GM12878 (cell line): ENCODE data around the gene TMEM236. TPM values are rescaled to one million over a fixed set of nuclear protein-coding genes. Genes with fewer than 3 reads are reported as not detected.

Source experiments
- ATAC-seq: fragments of 200-7000 bp; cut with Tn5 transposase; 3 replicates; pipeline ENCODE4 v1.9.1; 2020; ENCODE audit warnings: mild to moderate bottlenecking, moderate library complexity
- BruUV-seq: library from RNA; stranded (reverse); fragments of 400-500 nt; replicated peaks from 2 replicates; lab custom pipeline; 2021; lab: Mats Ljungman, UMichigan
- CTCF ChIA-PET: fragments of 300-600 bp; sonication (Branson Sonifier 250); formaldehyde crosslinking; extraction: SDS; loops from one replicate; lab custom pipeline; 2021; ENCODE audit warnings: inconsistent platforms; lab: Yijun Ruan, JAX
- POLR2A ChIA-PET: fragments of 350-600 bp; formaldehyde crosslinking; extraction: SDS; loops from one replicate; lab custom pipeline; 2021; ENCODE audit warnings: inconsistent platforms; lab: Charles Lee
- RAD21 ChIA-PET: fragments of 300-600 bp; sonication (Branson Sonifier 250); formaldehyde crosslinking; loops from one replicate; lab custom pipeline; 2023; ENCODE audit warnings: antibody characterized with exemption; ENCODE audit not compliant: unreplicated experiment; lab: Charles Lee
- SMC1A ChIA-PET: fragments of 300-600 bp; sonication (Branson Sonifier 250); formaldehyde crosslinking; loops from one replicate; lab custom pipeline; 2023; ENCODE audit not compliant: unreplicated experiment, uncharacterized antibody; lab: Charles Lee
- DNase-seq: peaks from one replicate; pipeline ENCODE4 v3.0.0-alpha.2; 2011; ENCODE audit warnings: low read depth, low spot score
- FAIRE-seq: peaks from 3 replicates; lab custom pipeline; 2011; peaks lifted over from hg19 to GRCh38; lab: Jason Lieb, UNC
- H2AFZ ChIP-seq: 2 replicates; pipeline ENCODE4 v1.6.0; 2011; ENCODE audit warnings: low read depth, low read length, control low read depth; ENCODE audit not compliant: control insufficient read depth
- H3K27ac ChIP-seq: 2 replicates; pipeline ENCODE4 v1.5.1; 2011; ENCODE audit warnings: control low read depth; ENCODE audit not compliant: control insufficient read depth, insufficient read depth
- H3K27me3 ChIP-seq, 2 experiments: replicated peaks in 1 of 2; 2 replicates each; pipeline versions ENCODE4 v1.6.0 to v1.6.1; 2011; ENCODE audit warnings: low read length in 1 of 2; ENCODE audit not compliant: control insufficient read depth in 2 of 2, insufficient read depth in 2 of 2
- H3K36me3 ChIP-seq, 2 experiments: 2 replicates each; pipeline ENCODE4 v1.5.1; 2011; ENCODE audit warnings: low read length in 1 of 2; ENCODE audit not compliant: control insufficient read depth in 2 of 2, insufficient read depth in 2 of 2
- H3K4me1 ChIP-seq: 2 replicates; pipeline ENCODE4 v1.6.1; 2011; ENCODE audit warnings: mild to moderate bottlenecking, low read length, moderate library complexity, mixed read lengths; ENCODE audit not compliant: control insufficient read depth, insufficient read depth
- H3K4me2 ChIP-seq: 2 replicates; pipeline ENCODE4 v1.6.0; 2011; ENCODE audit warnings: control low read depth; ENCODE audit not compliant: control insufficient read depth, insufficient read depth
- H3K4me3 ChIP-seq: fragments of 200-600 bp; sonication (generic); 2 replicates; pipeline ENCODE4 v1.5.1; 2016
- H3K79me2 ChIP-seq: 2 replicates; pipeline ENCODE4 v1.6.0; 2011; ENCODE audit warnings: low read length; ENCODE audit not compliant: control insufficient read depth, insufficient read depth
- H3K9ac ChIP-seq: 2 replicates; pipeline ENCODE4 v1.8.0; 2011; ENCODE audit warnings: low read length, control low read depth, mixed read lengths; ENCODE audit not compliant: control insufficient read depth, insufficient read depth
- H3K9me3 ChIP-seq: replicated peaks from 3 replicates; pipeline ENCODE4 v1.5.1; 2011; ENCODE audit warnings: mild to moderate bottlenecking, low read length; ENCODE audit not compliant: control insufficient read depth, insufficient read depth
- H4K20me1 ChIP-seq: 2 replicates; pipeline ENCODE4 v1.6.0; 2011; ENCODE audit not compliant: control insufficient read depth, insufficient read depth
- BCLAF1 ChIP-seq: fragments of 450-650 bp; IDR thresholded peaks from 2 replicates; pipeline ENCODE4 v1.6.1; 2017; ENCODE audit warnings: antibody characterized with exemption, mild to moderate bottlenecking, moderate library complexity
- E2F8 ChIP-seq: fragments of 450-650 bp; IDR thresholded peaks from 2 replicates; pipeline ENCODE4 v1.6.1; 2018; ENCODE audit warnings: mild to moderate bottlenecking, low read depth, moderate library complexity; ENCODE audit not compliant: partially characterized antibody
- GABPA ChIP-seq: IDR thresholded peaks from 2 replicates; pipeline ENCODE4 v1.6.1; 2014; ENCODE audit warnings: antibody characterized with exemption, low read depth, mild to moderate bottlenecking, inconsistent platforms
- HDAC2 ChIP-seq: fragments of 200-600 bp; sonication (generic); IDR thresholded peaks from 2 replicates; pipeline ENCODE4 v1.6.1; 2017
- MEF2B ChIP-seq: fragments of 450-650 bp; IDR thresholded peaks from 2 replicates; pipeline ENCODE4 v1.6.1; 2018; ENCODE audit warnings: mild to moderate bottlenecking, moderate library complexity; ENCODE audit not compliant: partially characterized antibody, poor library complexity, severe bottlenecking
- NFYB ChIP-seq: IDR thresholded peaks from 2 replicates; pipeline ENCODE4 v1.6.1; 2011; ENCODE audit warnings: low read depth, mild to moderate bottlenecking, low read length, improper control_type of control experiment, moderate library complexity; ENCODE audit not compliant: insufficient read depth
- NR2C2 ChIP-seq: IDR thresholded peaks from 2 replicates; pipeline ENCODE4 v1.6.1; 2011; ENCODE audit warnings: borderline replicate concordance, low read depth; ENCODE audit not compliant: control insufficient read depth, insufficient read length
- RAD21 ChIP-seq: IDR thresholded peaks from 2 replicates; pipeline ENCODE4 v1.6.1; 2011; ENCODE audit warnings: mild to moderate bottlenecking, low read depth, low read length, moderate library complexity; ENCODE audit not compliant: insufficient read depth
- RB1 ChIP-seq: fragments of 450-650 bp; formaldehyde crosslinking; IDR thresholded peaks from 2 replicates; pipeline ENCODE4 v1.6.1; 2017; ENCODE audit warnings: mild to moderate bottlenecking, borderline replicate concordance
- TCF7 ChIP-seq: IDR thresholded peaks from 2 replicates; pipeline ENCODE4 v1.6.1; 2014; ENCODE audit warnings: antibody characterized with exemption, borderline replicate concordance
- YY1 ChIP-seq: IDR thresholded peaks from 2 replicates; pipeline ENCODE4 v1.6.1; 2011; ENCODE audit warnings: low read depth, mild to moderate bottlenecking, low read length
- ZBTB40 ChIP-seq: fragments of 450-650 bp; IDR thresholded peaks from 2 replicates; pipeline ENCODE4 v1.6.1; 2016; ENCODE audit warnings: mild to moderate bottlenecking, moderate library complexity, borderline replicate concordance
- WGBS: methylation state at CpG from one replicate; pipeline ENCODE4 v1.1.6; 2016; ENCODE audit warnings: low lambda C conversion rate; ENCODE audit not compliant: insufficient replicate concordance, insufficient coverage; ENCODE audit errors: missing lambda C conversion rate; 5-methylcytosine and 5-hydroxymethylcytosine counted together
- in situ Hi-C: fragments of 300-500 bp; cut with MboI; formaldehyde crosslinking; loops from 9 replicates; pipeline ENCODE4 v1.14.3; 2018; ENCODE audit warnings: mixed read lengths
- intact Hi-C: fragments of 100-400 bp; cut with micrococcal nuclease; formaldehyde crosslinking; loops from one replicate; pipeline ENCODE4 v1.14.2; 2022; ENCODE audit not compliant: unreplicated experiment
- polyA plus RNA-seq, 11 experiments: library from polyadenylated mRNA; depleted of rRNA in 4 of 11; unstranded in 6 of 11; stranded (reverse) in 5 of 11; fragments of >200 nt; fragmentation: Nextera tagmentation in 4 of 11; fragmentation: Illumina TruSeq in 1 of 11; extraction: Ambion mirVana in 4 of 11; extraction: Trizol in 1 of 11; gene quantifications; 1 replicate in 1 of 11; 2 replicates in 10 of 11; pipeline versions ENCODE4 v1.2.1 to v1.2.3, GENCODE V29; 2011 to 2016; ENCODE audit warnings: inconsistent platforms in 2 of 11, missing spikeins in 2 of 11, low read depth in 1 of 11
- total RNA-seq, 4 experiments: library from RNA; depleted of rRNA in 3 of 4; stranded (reverse); fragments of >200 nt in 3 of 4; fragmentation: Illumina TruSeq in 1 of 4; extraction: Trizol in 1 of 4; gene quantifications; 2 replicates each; pipeline versions ENCODE4 v1.2.1 to v1.2.3, GENCODE V29; 2013 to 2021

TMEM236 gene
- total and polyA plus RNA-seq, 10 of the 15 experiments (the other 5 are each of a cell fraction or from before 2014, with no cell fraction given) = 0.03 TPM; not detected in 9

- TF ChIP-seq NFYB = no peak
- no peak for TF ChIP-seq YY1
- no peak for TF ChIP-seq BCLAF1
- no peak for TF ChIP-seq MEF2B
- TF ChIP-seq RB1 = no peak
- TF ChIP-seq NR2C2 = no peak
Measured at GRCh38 chr10:17805330-17805729, 53.3 kb downstream of the TMEM236 start (continued).

- peak; percentile 98 for ATAC-seq
- in situ Hi-C loops = no loop called here
- SMC1A ChIA-PET = no interaction called here
- no peak for TF ChIP-seq HDAC2
- no peak for TF ChIP-seq E2F8
- no peak for TF ChIP-seq ZBTB40
- no peak for TF ChIP-seq GABPA
- TF ChIP-seq TCF7 = no peak
- TF ChIP-seq RAD21 = peak; percentile 40
Measured at GRCh38 chr10:17805921-17806577, 54.0 kb downstream of the TMEM236 start.

More at GRCh38 chr10:17805921-17806577, 54.0 kb downstream of the TMEM236 start:
- H2AFZ ChIP-seq = no peak overlapping the region
- no peak overlapping the region for H3K4me3 ChIP-seq
- no peaks in the 10 kb centered on the region for H3K4me1 ChIP-seq
- 14% methylated on average over 7 of the region's 7 CpGs for WGBS
- H3K4me2 ChIP-seq = no peak overlapping the region
- intact Hi-C loops = loop anchor here (1.0 to 5.0 kb wide), 3 partner anchors 66 to 410 kb away; no protein-coding TSS in a partner anchor
- no peaks in the 10 kb centered on the region for H3K9me3 ChIP-seq
- no peak for DNase-seq
- H3K36me3 ChIP-seq = no peaks in the 10 kb centered on the region
- no peak overlapping the region for H3K27ac ChIP-seq
- RAD21 ChIA-PET = no interaction called here
- FAIRE-seq = no peak
- BruUV-seq = no TSS peak
- H3K27me3 ChIP-seq = peaks cover 0 to 5% of the 10 kb centered on the region in 2 experiments; a peak in 2 of 4 replicates
- H3K9ac ChIP-seq = no peak overlapping the region
- CTCF ChIA-PET = interaction anchor here (1.0 kb wide), 1 partner anchor 14 kb away, joined by 4 read pairs; no protein-coding TSS in a partner anchor
- H3K79me2 ChIP-seq = no peaks in the 10 kb centered on the region
- POLR2A ChIA-PET = no interaction called here
- no peaks in the 10 kb centered on the region for H4K20me1 ChIP-seq
